WERI-Rb-1 (cell line): ENCODE data around the gene STARD8.
"Not testable (repeated sequence)": the region's sequence is repeated elsewhere in the genome, so short reads cannot be mapped to it uniquely, and the experiment has no call there.

Source experiments
- DNase-seq: peaks from one replicate; pipeline ENCODE4 v3.0.0-alpha.2; 2020
- H3K27ac ChIP-seq: fragments of 250-450 bp; sonication (Bioruptor Pico); 2 replicates; pipeline ENCODE4 v1.5.1; 2020; ENCODE audit warnings: mild to moderate bottlenecking, moderate library complexity
- H3K27me3 ChIP-seq: fragments of 250-450 bp; sonication (Bioruptor Pico); 2 replicates; pipeline ENCODE4 v1.5.1; 2021; ENCODE audit warnings: mild to moderate bottlenecking, low read depth, moderate library complexity; ENCODE audit not compliant: insufficient read depth, severe bottlenecking
- H3K36me3 ChIP-seq: fragments of 250-450 bp; sonication (Bioruptor Pico); 2 replicates; pipeline ENCODE4 v1.5.1; 2020; ENCODE audit warnings: mild to moderate bottlenecking, moderate library complexity
- H3K4me3 ChIP-seq: 2 replicates; pipeline ENCODE4 v1.5.1; 2011; ENCODE audit warnings: low read depth, mild to moderate bottlenecking, control low read depth, low read length
- H3K9me3 ChIP-seq: fragments of 250-450 bp; sonication (Bioruptor Pico); 2 replicates; pipeline ENCODE4 v1.5.1; 2021; ENCODE audit warnings: mild to moderate bottlenecking, moderate library complexity; ENCODE audit not compliant: severe bottlenecking
- CTCF ChIP-seq: IDR thresholded peaks from 2 replicates; pipeline ENCODE4 v1.5.1; 2011; ENCODE audit warnings: low read depth, mild to moderate bottlenecking, control low read depth, inconsistent platforms, low read length

The STARD8 gene

GRCh38 chrX:68647156-68647957 is at the start of gene STARD8:
STARD8 (plus strand) TSS chrX:68647666; CDS start chrX:68647883, 217 bp downstream.
- peak; percentile 41 for DNase-seq
- no peak within 1 kb of the TSS for H3K27ac ChIP-seq
- H3K4me3 ChIP-seq, result peak within 1 kb of the TSS; percentile 12; the same call in 1 of the 2 replicates
- H3K36me3 ChIP-seq, result no peaks in the 10 kb centered on the region
- peaks cover 14% of the 10 kb centered on the region for H3K27me3 ChIP-seq
- peak; percentile 6; the same call in 1 of the 2 replicates for TF ChIP-seq CTCF
- H3K9me3 ChIP-seq, result no peaks in the 10 kb centered on the region

- no peak for TF ChIP-seq CTCF
- Histone ChIP-seq H3K9me3 (peaks cover 4% of the 10 kb centered on the region), H3K27me3 (no peaks in the 10 kb centered on the region), H3K4me3 (no peak overlapping the region), H3K27ac (no peak overlapping the region), H3K36me3 (no peaks in the 10 kb centered on the region)
- no peak for DNase-seq
Observed at GRCh38 chrX:68598841-68599240, 48.6 kb upstream of the STARD8 start.

- H3K4me3 ChIP-seq, result no peak overlapping the region
Observed at GRCh38 chrX:68599256-68600152, 48.0 kb upstream of the STARD8 start.

GRCh38 chrX:68604216-68604615 is 43.2 kb upstream of the STARD8 start:
- not testable (repeated sequence) for H3K9me3 ChIP-seq, H3K27me3 ChIP-seq, H3K27ac ChIP-seq, DNase-seq, H3K36me3 ChIP-seq, H3K4me3 ChIP-seq

More at GRCh38 chrX:68599256-68600152, 48.0 kb upstream of the STARD8 start:
- H3K27me3 ChIP-seq, result no peaks in the 10 kb centered on the region
- peaks cover 4% of the 10 kb centered on the region for H3K9me3 ChIP-seq
- no peaks in the 10 kb centered on the region for H3K36me3 ChIP-seq
- DNase-seq, result no peak
- TF ChIP-seq CTCF, result peak; percentile 55
- H3K27ac ChIP-seq, result no peak overlapping the region

GRCh38 chrX:68614733-68615132 is 32.7 kb upstream of the STARD8 start:
- not testable (repeated sequence) for H3K36me3 ChIP-seq, DNase-seq, H3K4me3 ChIP-seq, H3K27ac ChIP-seq, H3K9me3 ChIP-seq, H3K27me3 ChIP-seq

- Histone ChIP-seq H3K27ac (no peak overlapping the region), H3K4me3 (no peak overlapping the region), H3K36me3 (no peaks in the 10 kb centered on the region), H3K27me3 (no peaks in the 10 kb centered on the region), H3K9me3 (no peaks in the 10 kb centered on the region)
- no peak for TF ChIP-seq CTCF
- DNase-seq, result no peak
Observed at GRCh38 chrX:68627986-68628385, 19.5 kb upstream of the STARD8 start.

- DNase-seq, H3K36me3 ChIP-seq, H3K4me3 ChIP-seq, H3K9me3 ChIP-seq, H3K27ac ChIP-seq, H3K27me3 ChIP-seq: not testable (repeated sequence)
Observed at GRCh38 chrX:68629936-68630335, 17.5 kb upstream of the STARD8 start.
